ENCODE measurements around the gene RAB11A. TPM values are rescaled to one million over a fixed set of nuclear protein-coding genes. Genes with fewer than 3 reads are reported as not detected.

Gene RAB11A
- total and polyA plus RNA-seq, 9 of the 15 experiments (the other 6 are each of a cell fraction or from before 2014, with no cell fraction given) = 129 to 369 (median 245) TPM

DNA sequence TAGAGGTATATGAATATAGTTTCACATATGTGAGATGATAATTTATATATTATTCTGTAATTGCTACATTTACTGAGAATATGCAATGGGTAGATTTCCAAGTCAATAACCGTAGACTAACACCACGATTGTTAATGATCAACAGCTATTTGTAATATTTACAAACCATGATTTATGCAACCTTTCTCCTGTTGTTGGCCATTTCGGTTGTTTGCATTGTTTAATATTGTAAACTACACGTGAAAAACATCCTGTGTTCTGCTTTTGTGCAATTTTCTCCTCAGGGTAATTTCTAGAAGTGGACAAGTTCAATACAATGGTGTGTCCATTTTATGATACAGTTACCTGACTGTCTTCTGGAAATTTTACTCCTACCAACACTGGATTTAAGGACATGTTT lies 29.3 kb upstream of the RAB11A start (continued):
- TF ChIP-seq MNT (conservative IDR thresholded peaks at IDR 0.05) (0 out of 4 replicates have a peak, but pooled peaks of 1 of the 2 experiments have one; percentile 20), NR2C1 (IDR thresholded peaks at IDR 0.05) (no peak), NR2C1 (tag; IDR thresholded peaks at IDR 0.05) (0 out of 2 replicates have a peak, but pooled peaks have one; percentile 19), L3MBTL2 (IDR thresholded peaks at IDR 0.05) (peak; percentile 1; the same call in 1 of the 2 replicates), SPI1 (IDR thresholded peaks at IDR 0.05; ENCODE audit: borderline replicate concordance, low read depth, low read length) (no peak), RB1 (IDR thresholded peaks at IDR 0.05; ENCODE audit: low read depth) (no peak), PYGO2 (tag; IDR thresholded peaks at IDR 0.05) (0 out of 2 replicates have a peak, but pooled peaks have one; percentile 23), POLR3G (IDR thresholded peaks at IDR 0.05; ENCODE audit: extremely low read depth, insufficient read length, insufficient replicate concordance) (no peak), STAT5B (CRISPR knock-in tag; IDR thresholded peaks at IDR 0.05) (no peak), GTF2A2 (tag; IDR thresholded peaks at IDR 0.05) (0 out of 2 replicates have a peak, but pooled peaks have one; percentile 58), ZNF766 (CRISPR knock-in tag; conservative IDR thresholded peaks at IDR 0.05) (no peak)
- TF ChIP-seq, protein P1, sequence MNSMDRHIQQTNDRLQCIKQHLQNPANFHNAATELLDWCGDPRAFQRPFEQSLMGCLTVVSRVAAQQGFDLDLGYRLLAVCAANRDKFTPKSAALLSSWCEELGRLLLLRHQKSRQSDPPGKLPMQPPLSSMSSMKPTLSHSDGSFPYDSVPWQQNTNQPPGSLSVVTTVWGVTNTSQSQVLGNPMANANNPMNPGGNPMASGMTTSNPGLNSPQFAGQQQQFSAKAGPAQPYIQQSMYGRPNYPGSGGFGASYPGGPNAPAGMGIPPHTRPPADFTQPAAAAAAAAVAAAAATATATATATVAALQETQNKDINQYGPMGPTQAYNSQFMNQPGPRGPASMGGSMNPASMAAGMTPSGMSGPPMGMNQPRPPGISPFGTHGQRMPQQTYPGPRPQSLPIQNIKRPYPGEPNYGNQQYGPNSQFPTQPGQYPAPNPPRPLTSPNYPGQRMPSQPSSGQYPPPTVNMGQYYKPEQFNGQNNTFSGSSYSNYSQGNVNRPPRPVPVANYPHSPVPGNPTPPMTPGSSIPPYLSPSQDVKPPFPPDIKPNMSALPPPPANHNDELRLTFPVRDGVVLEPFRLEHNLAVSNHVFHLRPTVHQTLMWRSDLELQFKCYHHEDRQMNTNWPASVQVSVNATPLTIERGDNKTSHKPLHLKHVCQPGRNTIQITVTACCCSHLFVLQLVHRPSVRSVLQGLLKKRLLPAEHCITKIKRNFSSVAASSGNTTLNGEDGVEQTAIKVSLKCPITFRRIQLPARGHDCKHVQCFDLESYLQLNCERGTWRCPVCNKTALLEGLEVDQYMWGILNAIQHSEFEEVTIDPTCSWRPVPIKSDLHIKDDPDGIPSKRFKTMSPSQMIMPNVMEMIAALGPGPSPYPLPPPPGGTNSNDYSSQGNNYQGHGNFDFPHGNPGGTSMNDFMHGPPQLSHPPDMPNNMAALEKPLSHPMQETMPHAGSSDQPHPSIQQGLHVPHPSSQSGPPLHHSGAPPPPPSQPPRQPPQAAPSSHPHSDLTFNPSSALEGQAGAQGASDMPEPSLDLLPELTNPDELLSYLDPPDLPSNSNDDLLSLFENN (IDR thresholded peaks at IDR 0.05; ENCODE audit: low read depth in 2 of 2, low read length in 2 of 2) = no peak
- TF ChIP-seq, protein P2, sequence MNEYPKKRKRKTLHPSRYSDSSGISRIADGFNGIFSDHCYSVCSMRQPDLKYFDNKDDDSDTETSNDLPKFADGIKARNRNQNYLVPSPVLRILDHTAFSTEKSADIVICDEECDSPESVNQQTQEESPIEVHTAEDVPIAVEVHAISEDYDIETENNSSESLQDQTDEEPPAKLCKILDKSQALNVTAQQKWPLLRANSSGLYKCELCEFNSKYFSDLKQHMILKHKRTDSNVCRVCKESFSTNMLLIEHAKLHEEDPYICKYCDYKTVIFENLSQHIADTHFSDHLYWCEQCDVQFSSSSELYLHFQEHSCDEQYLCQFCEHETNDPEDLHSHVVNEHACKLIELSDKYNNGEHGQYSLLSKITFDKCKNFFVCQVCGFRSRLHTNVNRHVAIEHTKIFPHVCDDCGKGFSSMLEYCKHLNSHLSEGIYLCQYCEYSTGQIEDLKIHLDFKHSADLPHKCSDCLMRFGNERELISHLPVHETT (CRISPR knock-in tag; conservative IDR thresholded peaks at IDR 0.05 in 1 of 2, IDR thresholded peaks at IDR 0.05 in 1 of 2) = no peak
- TF ChIP-seq, protein P3, sequence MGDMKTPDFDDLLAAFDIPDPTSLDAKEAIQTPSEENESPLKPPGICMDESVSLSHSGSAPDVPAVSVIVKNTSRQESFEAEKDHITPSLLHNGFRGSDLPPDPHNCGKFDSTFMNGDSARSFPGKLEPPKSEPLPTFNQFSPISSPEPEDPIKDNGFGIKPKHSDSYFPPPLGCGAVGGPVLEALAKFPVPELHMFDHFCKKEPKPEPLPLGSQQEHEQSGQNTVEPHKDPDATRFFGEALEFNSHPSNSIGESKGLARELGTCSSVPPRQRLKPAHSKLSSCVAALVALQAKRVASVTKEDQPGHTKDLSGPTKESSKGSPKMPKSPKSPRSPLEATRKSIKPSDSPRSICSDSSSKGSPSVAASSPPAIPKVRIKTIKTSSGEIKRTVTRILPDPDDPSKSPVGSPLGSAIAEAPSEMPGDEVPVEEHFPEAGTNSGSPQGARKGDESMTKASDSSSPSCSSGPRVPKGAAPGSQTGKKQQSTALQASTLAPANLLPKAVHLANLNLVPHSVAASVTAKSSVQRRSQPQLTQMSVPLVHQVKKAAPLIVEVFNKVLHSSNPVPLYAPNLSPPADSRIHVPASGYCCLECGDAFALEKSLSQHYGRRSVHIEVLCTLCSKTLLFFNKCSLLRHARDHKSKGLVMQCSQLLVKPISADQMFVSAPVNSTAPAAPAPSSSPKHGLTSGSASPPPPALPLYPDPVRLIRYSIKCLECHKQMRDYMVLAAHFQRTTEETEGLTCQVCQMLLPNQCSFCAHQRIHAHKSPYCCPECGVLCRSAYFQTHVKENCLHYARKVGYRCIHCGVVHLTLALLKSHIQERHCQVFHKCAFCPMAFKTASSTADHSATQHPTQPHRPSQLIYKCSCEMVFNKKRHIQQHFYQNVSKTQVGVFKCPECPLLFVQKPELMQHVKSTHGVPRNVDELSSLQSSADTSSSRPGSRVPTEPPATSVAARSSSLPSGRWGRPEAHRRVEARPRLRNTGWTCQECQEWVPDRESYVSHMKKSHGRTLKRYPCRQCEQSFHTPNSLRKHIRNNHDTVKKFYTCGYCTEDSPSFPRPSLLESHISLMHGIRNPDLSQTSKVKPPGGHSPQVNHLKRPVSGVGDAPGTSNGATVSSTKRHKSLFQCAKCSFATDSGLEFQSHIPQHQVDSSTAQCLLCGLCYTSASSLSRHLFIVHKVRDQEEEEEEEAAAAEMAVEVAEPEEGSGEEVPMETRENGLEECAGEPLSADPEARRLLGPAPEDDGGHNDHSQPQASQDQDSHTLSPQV (IDR thresholded peaks at IDR 0.05) = peak; percentile 63
- TF ChIP-seq, protein P4, sequence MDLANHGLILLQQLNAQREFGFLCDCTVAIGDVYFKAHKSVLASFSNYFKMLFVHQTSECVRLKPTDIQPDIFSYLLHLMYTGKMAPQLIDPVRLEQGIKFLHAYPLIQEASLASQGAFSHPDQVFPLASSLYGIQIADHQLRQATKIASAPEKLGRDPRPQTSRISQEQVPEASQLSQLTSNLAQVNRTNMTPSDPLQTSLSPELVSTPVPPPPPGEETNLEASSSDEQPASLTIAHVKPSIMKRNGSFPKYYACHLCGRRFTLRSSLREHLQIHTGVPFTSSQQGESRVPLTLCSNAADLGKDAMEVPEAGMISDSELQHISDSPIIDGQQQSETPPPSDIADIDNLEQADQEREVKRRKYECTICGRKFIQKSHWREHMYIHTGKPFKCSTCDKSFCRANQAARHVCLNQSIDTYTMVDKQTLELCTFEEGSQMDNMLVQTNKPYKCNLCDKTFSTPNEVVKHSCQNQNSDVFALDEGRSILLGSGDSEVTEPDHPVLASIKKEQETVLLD (IDR thresholded peaks at IDR 0.05) = 0 out of 2 replicates have a peak, but pooled peaks have one; percentile 17

Measured in K562 (cell line).